Fibroblast of lung (primary cell): ENCODE data around the gene MARCHF6. TPM values are rescaled to one million over a fixed set of nuclear protein-coding genes. Genes with fewer than 3 reads are reported as not detected.

Experiments
- DNase-seq, 2 donors: peaks; one replicate each; pipeline versions ENCODE4 v3.0.0 to v3.0.0-alpha.2; 2010; ENCODE audit warnings: low read depth in 2 of 2
- H2AFZ ChIP-seq: 2 replicates; pipeline ENCODE4 v1.5.1; 2012; ENCODE audit warnings: low read length, control low read depth, inconsistent platforms
- H3K27ac ChIP-seq: 2 replicates; pipeline ENCODE4 v1.5.1; 2011; ENCODE audit warnings: low read length, control low read depth; ENCODE audit not compliant: insufficient read depth
- H3K27me3 ChIP-seq: 2 replicates; pipeline ENCODE4 v1.5.1; 2011; ENCODE audit warnings: mild to moderate bottlenecking, low read length; ENCODE audit not compliant: control insufficient read depth, insufficient read depth
- H3K36me3 ChIP-seq: 2 replicates; pipeline ENCODE4 v1.5.1; 2011; ENCODE audit warnings: low read length; ENCODE audit not compliant: control insufficient read depth, insufficient read depth
- H3K4me1 ChIP-seq: 2 replicates; pipeline ENCODE4 v1.5.1; 2011; ENCODE audit warnings: low read length; ENCODE audit not compliant: control insufficient read depth, insufficient read depth; ENCODE audit errors: extremely low read depth
- H3K4me2 ChIP-seq: 2 replicates; pipeline ENCODE4 v1.5.1; 2011; ENCODE audit warnings: low read length, control low read depth; ENCODE audit not compliant: insufficient read depth; ENCODE audit errors: extremely low read depth
- H3K4me3 ChIP-seq, 4 experiments: fragments of 200-600 bp in 1 of 4; sonication (generic) in 1 of 4; replicated peaks in 1 of 4; 2 replicates each; pipeline ENCODE4 v1.5.1; 2011 to 2016; ENCODE audit warnings: low read length in 4 of 4, low read depth in 3 of 4, mild to moderate bottlenecking in 3 of 4, control low read depth in 2 of 4, inconsistent platforms in 1 of 4, mixed read lengths in 1 of 4; ENCODE audit not compliant: insufficient read depth in 1 of 4; ENCODE audit errors: control extremely low read depth in 1 of 4
- H3K79me2 ChIP-seq: 2 replicates; pipeline ENCODE4 v1.5.1; 2012; ENCODE audit warnings: mild to moderate bottlenecking, low read length, inconsistent platforms; ENCODE audit not compliant: control insufficient read depth, insufficient read depth
- H3K9ac ChIP-seq: 2 replicates; pipeline ENCODE4 v1.5.1; 2011; ENCODE audit warnings: mild to moderate bottlenecking, low read length, control low read depth; ENCODE audit not compliant: insufficient read depth
- H3K9me3 ChIP-seq: 2 replicates; pipeline ENCODE4 v1.5.1; 2012; ENCODE audit warnings: low read depth, low read length; ENCODE audit not compliant: control insufficient read depth, insufficient read depth
- H4K20me1 ChIP-seq: 2 replicates; pipeline ENCODE4 v1.5.1; 2011; ENCODE audit warnings: low read length; ENCODE audit not compliant: control insufficient read depth, insufficient read depth; ENCODE audit errors: extremely low read depth
- EZH2 ChIP-seq: IDR thresholded peaks from 2 replicates; pipeline ENCODE4 v1.5.1; 2012; ENCODE audit warnings: low read length, control low read depth, mild to moderate bottlenecking; ENCODE audit errors: missing control alignments
- polyA plus RNA-seq, 2 donors: library from polyadenylated mRNA; depleted of rRNA in 1 of 2; stranded (reverse) in 1 of 2; unstranded in 1 of 2; fragments of >200 nt; gene quantifications; 2 replicates each; pipeline ENCODE4 v1.2.1, GENCODE V29; 2011 to 2012; ENCODE audit warnings: missing spikeins in 1 of 2
- total RNA-seq: library from RNA; depleted of rRNA; stranded (reverse); fragments of >200 nt; gene quantifications from 2 replicates; pipeline ENCODE4 v1.2.1, GENCODE V29; 2014
- TF ChIP-seq, protein P1 (sequence below), 2 donors: IDR thresholded peaks in 1 of 2; conservative IDR thresholded peaks in 1 of 2; 1 replicate in 1 of 2; 2 replicates in 1 of 2; pipeline ENCODE4 v1.5.1; 2011 to 2012; ENCODE audit warnings: low read length in 2 of 2, control low read depth in 1 of 2, inconsistent platforms in 1 of 2, low read depth in 1 of 2, mild to moderate bottlenecking in 1 of 2

Gene MARCHF6
- total and polyA plus RNA-seq, 2 donors (not counting 1 experiment from before 2014, with no cell fraction given): 67.9 to 142 TPM

DNA sequence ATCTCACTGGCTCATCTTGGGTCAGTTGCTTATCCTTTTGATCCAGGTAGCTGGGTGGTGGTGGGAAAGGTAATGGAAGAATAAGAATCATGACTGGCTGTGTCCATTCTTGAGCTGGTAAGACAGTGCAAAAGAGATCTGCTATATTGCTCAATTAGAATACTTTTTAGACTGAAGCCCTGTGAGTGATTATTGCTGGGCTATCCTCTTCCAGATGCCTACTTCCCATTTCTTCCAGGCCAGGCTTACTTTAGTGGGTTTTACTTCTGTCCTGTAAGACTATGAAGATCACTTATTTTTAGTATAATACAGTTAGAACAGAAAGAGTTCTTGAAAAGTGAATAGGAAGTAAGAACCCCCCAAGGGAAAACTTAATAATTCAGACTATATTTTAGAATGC, 7.2 kb downstream of the MARCHF6 start:
- Histone ChIP-seq H2AFZ (no peak overlapping the region), H4K20me1 (peaks cover 15% of the 10 kb centered on the region), H3K4me2 (no peak overlapping the region)

DNA sequence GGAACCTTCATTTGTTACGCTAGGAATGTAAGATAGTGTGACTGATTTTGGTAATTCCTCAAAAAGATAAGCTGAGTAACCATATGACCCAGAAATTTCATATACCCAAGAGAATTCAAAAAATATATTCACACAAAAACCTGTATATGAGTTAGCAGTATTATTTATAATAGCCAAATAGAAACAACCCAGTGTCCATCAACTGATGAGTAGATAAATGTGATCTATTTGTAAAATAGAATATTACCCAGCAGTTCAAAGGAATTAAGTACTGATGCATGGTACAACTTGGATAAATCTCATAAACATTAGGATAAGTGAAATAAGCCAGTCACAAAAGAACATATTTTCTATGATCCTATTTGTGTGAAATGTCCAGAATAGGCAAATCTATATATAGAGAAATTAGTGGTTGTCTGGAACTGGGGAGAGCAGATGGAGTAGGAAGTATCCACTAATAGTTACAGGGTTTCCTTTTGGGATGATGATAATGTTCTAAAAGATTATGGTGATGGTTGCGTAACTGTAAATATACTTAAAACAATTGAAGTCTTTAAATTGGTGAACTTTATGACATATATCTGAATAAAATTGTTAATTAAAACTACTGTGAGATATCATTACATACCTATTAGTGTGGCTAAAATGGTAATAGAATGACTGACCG, 10.2 kb downstream of the MARCHF6 start:
- H4K20me1 ChIP-seq: peaks cover 9% of the 10 kb centered on the region
- no peaks in the 10 kb centered on the region for H3K9me3 ChIP-seq

More for the DNA sequence above, 7.2 kb downstream of the MARCHF6 start:
- H3K79me2 ChIP-seq: peaks cover 94% of the 10 kb centered on the region
- H3K27me3 ChIP-seq: no peaks in the 10 kb centered on the region
- TF ChIP-seq EZH2: no peak
- TF ChIP-seq, protein P1, sequence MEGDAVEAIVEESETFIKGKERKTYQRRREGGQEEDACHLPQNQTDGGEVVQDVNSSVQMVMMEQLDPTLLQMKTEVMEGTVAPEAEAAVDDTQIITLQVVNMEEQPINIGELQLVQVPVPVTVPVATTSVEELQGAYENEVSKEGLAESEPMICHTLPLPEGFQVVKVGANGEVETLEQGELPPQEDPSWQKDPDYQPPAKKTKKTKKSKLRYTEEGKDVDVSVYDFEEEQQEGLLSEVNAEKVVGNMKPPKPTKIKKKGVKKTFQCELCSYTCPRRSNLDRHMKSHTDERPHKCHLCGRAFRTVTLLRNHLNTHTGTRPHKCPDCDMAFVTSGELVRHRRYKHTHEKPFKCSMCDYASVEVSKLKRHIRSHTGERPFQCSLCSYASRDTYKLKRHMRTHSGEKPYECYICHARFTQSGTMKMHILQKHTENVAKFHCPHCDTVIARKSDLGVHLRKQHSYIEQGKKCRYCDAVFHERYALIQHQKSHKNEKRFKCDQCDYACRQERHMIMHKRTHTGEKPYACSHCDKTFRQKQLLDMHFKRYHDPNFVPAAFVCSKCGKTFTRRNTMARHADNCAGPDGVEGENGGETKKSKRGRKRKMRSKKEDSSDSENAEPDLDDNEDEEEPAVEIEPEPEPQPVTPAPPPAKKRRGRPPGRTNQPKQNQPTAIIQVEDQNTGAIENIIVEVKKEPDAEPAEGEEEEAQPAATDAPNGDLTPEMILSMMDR (conservative IDR thresholded peaks at IDR 0.05 in 1 of 2, IDR thresholded peaks at IDR 0.05 in 1 of 2; ENCODE audit: low read depth in 1 of 2, low read length in 2 of 2): no peak
- no peaks in the 10 kb centered on the region for H3K36me3 ChIP-seq
- no peak overlapping the region for H3K9ac ChIP-seq
- no peak for DNase-seq
- H3K4me3 ChIP-seq: no peak overlapping the region
- H3K4me1 ChIP-seq: no peaks in the 10 kb centered on the region
- H3K27ac ChIP-seq: no peak overlapping the region
- no peaks in the 10 kb centered on the region for H3K9me3 ChIP-seq

DNA sequence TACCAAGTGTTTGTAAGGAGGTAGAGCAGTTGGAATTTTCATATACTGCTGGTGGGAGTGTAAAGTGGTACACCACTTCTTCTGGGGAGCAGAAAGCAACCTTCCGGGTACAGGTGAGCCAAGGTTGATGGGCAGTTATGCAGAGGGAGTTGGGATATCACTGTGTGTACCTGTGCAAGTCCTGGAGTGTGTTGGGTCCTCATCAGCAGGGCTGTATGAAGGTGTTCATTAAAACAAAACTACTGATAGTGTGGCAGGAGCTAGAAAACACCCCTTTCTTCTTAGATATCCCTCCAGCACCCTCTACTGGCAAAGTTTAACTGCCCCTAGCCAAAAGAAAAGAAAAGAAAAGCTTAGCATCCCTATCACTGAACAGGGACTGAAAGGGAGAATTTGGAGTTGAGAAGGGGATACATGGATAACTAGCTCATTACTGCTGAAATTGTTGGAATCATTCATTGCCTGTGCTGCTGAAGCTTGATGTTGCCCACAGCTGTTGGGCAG, 10.7 kb downstream of the MARCHF6 start:
- no peaks in the 10 kb centered on the region for H3K36me3 ChIP-seq
- TF ChIP-seq EZH2: no peak
- TF ChIP-seq, protein P1 (conservative IDR thresholded peaks at IDR 0.05 in 1 of 2, IDR thresholded peaks at IDR 0.05 in 1 of 2; ENCODE audit: low read depth in 1 of 2, low read length in 2 of 2): no peak
- peaks cover 94% of the 10 kb centered on the region for H3K79me2 ChIP-seq
- H3K9me3 ChIP-seq: no peaks in the 10 kb centered on the region
- no peak overlapping the region for H3K27ac ChIP-seq
- no peak for DNase-seq
- H3K4me3 ChIP-seq: no peak overlapping the region
- H3K4me1 ChIP-seq: no peaks in the 10 kb centered on the region
- no peak overlapping the region for H3K9ac ChIP-seq
- peaks cover 5% of the 10 kb centered on the region for H4K20me1 ChIP-seq
- H3K27me3 ChIP-seq: no peaks in the 10 kb centered on the region
- H2AFZ ChIP-seq: no peak overlapping the region
- no peak overlapping the region for H3K4me2 ChIP-seq

More for the DNA sequence above, 10.2 kb downstream of the MARCHF6 start:
- DNase-seq: no peak
- H3K4me1 ChIP-seq: no peaks in the 10 kb centered on the region
- no peak overlapping the region for H3K4me3 ChIP-seq
- H3K36me3 ChIP-seq: no peaks in the 10 kb centered on the region
- no peaks in the 10 kb centered on the region for H3K27me3 ChIP-seq
- H3K4me2 ChIP-seq: no peak overlapping the region
- H3K9ac ChIP-seq: no peak overlapping the region
- TF ChIP-seq, protein P1 (conservative IDR thresholded peaks at IDR 0.05 in 1 of 2, IDR thresholded peaks at IDR 0.05 in 1 of 2; ENCODE audit: low read depth in 1 of 2, low read length in 2 of 2): no peak
- TF ChIP-seq EZH2: no peak
- no peak overlapping the region for H2AFZ ChIP-seq
- peaks cover 94% of the 10 kb centered on the region for H3K79me2 ChIP-seq
- no peak overlapping the region for H3K27ac ChIP-seq
